Adrenal gland (tissue), 12 donors: ENCODE data around the gene RIN2. TPM values are rescaled to one million over a fixed set of nuclear protein-coding genes. Genes with fewer than 3 reads are reported as not detected.

ENCODE experiments used
- DNase-seq, 7 donors: peaks; one replicate each; pipeline ENCODE4 v3.0.0-alpha.2; 2019 to 2020
- H3K27ac ChIP-seq, 5 donors: fragments of 200-600 bp; sonication (generic) in 4 of 5; 1 replicate in 3 of 5; 2 replicates in 2 of 5; pipeline versions ENCODE4 v1.5.1 to v1.8.0; 2016 to 2020; ENCODE audit warnings: mild to moderate bottlenecking in 1 of 5
- H3K27me3 ChIP-seq: fragments of 200-600 bp; 2 replicates; pipeline ENCODE4 v1.8.0; 2021
- H3K36me3 ChIP-seq, 2 donors: fragments of 200-600 bp; replicated peaks in 1 of 2; 1 replicate in 1 of 2; 2 replicates in 1 of 2; pipeline versions ENCODE4 v1.5.1 to v1.8.0; 2018 to 2022
- H3K4me1 ChIP-seq, 2 donors: fragments of 200-600 bp; replicated peaks in 1 of 2; 1 replicate in 1 of 2; 2 replicates in 1 of 2; pipeline versions ENCODE4 v1.5.1 to v1.8.0; 2018 to 2021
- H3K4me3 ChIP-seq, 4 donors: fragments of 200-600 bp; sonication (generic) in 3 of 4; one replicate each; pipeline ENCODE4 v1.5.1; 2016 to 2018
- H3K9me3 ChIP-seq, 3 donors: fragments of 200-600 bp; sonication (generic) in 1 of 3; replicated peaks in 1 of 3; 1 replicate in 2 of 3; 2 replicates in 1 of 3; pipeline versions ENCODE4 v1.5.1 to v1.8.0; 2016 to 2021
- CTCF ChIP-seq, 6 experiments: fragments of 450-650 bp in 4 of 6; fragments of 200-600 bp in 2 of 6; sonication (generic) in 1 of 6; IDR thresholded peaks; 1 replicate in 5 of 6; 2 replicates in 1 of 6; pipeline versions ENCODE4 v1.5.1 to v1.8.0; 2016 to 2021; ENCODE audit warnings: antibody characterized with exemption in 6 of 6, mild to moderate bottlenecking in 2 of 6, moderate library complexity in 1 of 6
- POLR2A ChIP-seq, 2 donors: fragments of 450-650 bp; IDR thresholded peaks; one replicate each; pipeline ENCODE4 v1.6.1; 2017; ENCODE audit warnings: antibody characterized with exemption in 2 of 2, mild to moderate bottlenecking in 2 of 2, moderate library complexity in 1 of 2
- WGBS, 4 donors: extraction: QIAGEN DNeasy Blood & Tissue Kit in 2 of 4; methylation state at CpG; one replicate each; pipeline versions ENCODE4 v1.1.5 to v1.1.7; 2013 to 2017; 5-methylcytosine and 5-hydroxymethylcytosine counted together
- intact Hi-C, 2 donors: fragments of 100-400 bp; cut with DNase I; formaldehyde crosslinking; loops; one replicate each; pipeline versions ENCODE4 v1.14.1 to v1.15.0; 2022 to 2023
- polyA plus RNA-seq, 3 donors: library from polyadenylated mRNA; stranded (reverse); fragments of 200-250 nt in 2 of 3; fragments of 350-450 nt in 1 of 3; fragmentation: Illumina TruSeq in 1 of 3; extraction: RNeasy Lipid Tissue Mini Kit (QIAGEN cat#74804) in 1 of 3; gene quantifications; one replicate each; pipeline ENCODE4 v1.2.3, GENCODE V29; 2013 to 2014
- total RNA-seq, 9 donors: library from RNA; depleted of rRNA in 4 of 9; stranded (reverse); fragments of >200 nt in 4 of 9; fragments of 120-200 nt in 1 of 9; fragmentation: NEBNext Ultra II Directional in 1 of 9; extraction: Animal tissue kit (Norgen Biotek cat#: 25700) in 1 of 9; gene quantifications; one replicate each; pipeline versions ENCODE4 v1.1.0 to v1.2.4, GENCODE V29; 2013 to 2023
- donor health status: healthy with polysubstance abuse.
- donor health status: Bipolar disorder and iron deficiency.
- donor health status: DM: yes; HTN: yes; CAD: no.
- donor health status: DM: no; HTN: no; CAD: no.
- donor health status: DM: no; HTN: no; CAD: no.
- donor health status: DM: yes; HTN: yes; CAD: no.

RIN2 gene
- total and polyA plus RNA-seq, 12 donors: 6.9 to 68.8 (median 40.6) TPM

GRCh38 chr20:19741924-19742323 is 16.1 kb upstream of the RIN2 start:
- Histone ChIP-seq H3K4me1 (no peaks in the 10 kb centered on the region), H3K9me3 (no peaks in the 10 kb centered on the region), H3K27me3 (no peaks in the 10 kb centered on the region), H3K36me3 (no peaks in the 10 kb centered on the region), H3K27ac (no peak overlapping the region), H3K4me3 (no peak overlapping the region)
- WGBS, 4 donors: 76 to 89% (median 85%) methylated on average over 2 of the region's 2 CpGs
- intact Hi-C loops: no loop called here
- DNase-seq: no peak
- no peak for TF ChIP-seq CTCF (IDR thresholded peaks at IDR 0.05)
- no peak for TF ChIP-seq POLR2A (IDR thresholded peaks at IDR 0.05)

- Histone ChIP-seq H3K9me3 (no peaks in the 10 kb centered on the region), H3K4me1 (no peaks in the 10 kb centered on the region), H3K4me3 (no peak overlapping the region), H3K36me3 (no peaks in the 10 kb centered on the region), H3K27me3 (no peaks in the 10 kb centered on the region), H3K27ac (no peak overlapping the region)
- TF ChIP-seq POLR2A (IDR thresholded peaks at IDR 0.05) (no peak), CTCF (IDR thresholded peaks at IDR 0.05) (no peak)
- DNase-seq: no peak
- intact Hi-C loops: no loop called here
- WGBS, 4 donors: 73 to 91% (median 80%) methylated on average over 9 of the region's 9 CpGs
These were observed 15.0 kb upstream of the RIN2 start for GRCh38 chr20:19742974-19743639.

- Histone ChIP-seq H3K27me3 (no peaks in the 10 kb centered on the region), H3K9me3 (no peaks in the 10 kb centered on the region), H3K4me3 (no peak overlapping the region), H3K27ac (no peak overlapping the region), H3K36me3 (no peaks in the 10 kb centered on the region), H3K4me1 (no peaks in the 10 kb centered on the region)
- intact Hi-C loops: no loop called here
- 29 to 62% (median 44%) methylated on average over 1 of the region's 1 CpG for WGBS, 4 donors
- TF ChIP-seq POLR2A (IDR thresholded peaks at IDR 0.05) (no peak), CTCF (IDR thresholded peaks at IDR 0.05) (no peak)
- DNase-seq: no peak
These were observed 14.4 kb upstream of the RIN2 start for GRCh38 chr20:19743640-19743995.

GRCh38 chr20:19745106-19745505 is 13.0 kb upstream of the RIN2 start:
- Histone ChIP-seq H3K36me3 (no peaks in the 10 kb centered on the region), H3K27ac (no peak overlapping the region), H3K9me3 (no peaks in the 10 kb centered on the region), H3K4me1 (no peaks in the 10 kb centered on the region), H3K27me3 (no peaks in the 10 kb centered on the region), H3K4me3 (no peak overlapping the region)
- DNase-seq: no peak
- WGBS, 4 donors: 85 to 95% (median 92%) methylated on average over 3 of the region's 3 CpGs
- intact Hi-C loops: no loop called here
- no peak for TF ChIP-seq POLR2A (IDR thresholded peaks at IDR 0.05)
- no peak for TF ChIP-seq CTCF (IDR thresholded peaks at IDR 0.05)
